ENCODE measurements around the gene ZNF511. TPM values are rescaled to one million over a fixed set of nuclear protein-coding genes. Genes with fewer than 3 reads are reported as not detected.
A peak's percentile ranks its signal among the peaks of the same experiment; 100 is the strongest.

Gene ZNF511
- total and polyA plus RNA-seq, 10 donors: 26.3 to 50.6 (median 30.5) TPM

DNA sequence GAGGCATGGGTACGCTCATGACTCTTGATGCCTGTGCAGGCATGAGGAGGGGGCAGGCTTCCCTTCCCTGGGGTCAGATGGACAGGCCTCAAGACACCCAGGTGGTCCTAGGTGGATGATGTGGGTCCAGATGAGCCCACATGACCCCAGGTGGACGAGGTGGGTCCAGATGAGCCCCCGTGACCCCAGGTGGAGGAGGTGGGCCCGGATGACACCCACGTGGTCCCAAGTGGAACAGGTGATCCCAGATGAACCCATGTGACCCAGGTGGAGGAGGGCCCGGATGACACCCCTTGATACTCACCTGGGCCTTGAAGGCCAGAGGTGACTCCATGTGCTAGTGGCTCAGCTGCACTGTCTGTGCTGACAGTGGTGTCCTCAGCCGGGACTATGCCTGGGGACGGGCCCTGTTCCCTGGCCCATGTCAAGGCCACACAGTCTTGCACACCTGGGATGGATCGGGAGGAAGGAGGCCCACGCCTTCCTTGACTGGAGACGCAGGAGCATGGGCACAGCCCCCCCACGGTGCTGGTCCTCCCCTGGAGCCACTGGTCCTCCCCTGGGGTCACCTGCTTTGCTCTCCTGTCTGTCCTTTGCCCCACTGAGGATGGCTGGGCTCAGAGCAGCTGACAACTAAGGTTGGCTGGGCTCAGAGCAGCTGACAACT lies 41.7 kb downstream of the ZNF511 start:
- Histone ChIP-seq H3K4me3 (no peak overlapping the region), H3K36me3 (peaks cover 0 to 10% (median 0%) of the 10 kb centered on the region in 6 donors), H3K27ac (no peak overlapping the region), H3K27me3 (replicated peaks in 1 of 7) (peaks cover 0 to 58% (median 21%) of the 10 kb centered on the region in 7 donors), H3K9me3 (no peaks in the 10 kb centered on the region), H3K4me1 (peaks cover 0 to 6% (median 0%) of the 10 kb centered on the region in 6 donors)
- WGBS, 5 donors: 71 to 85% (median 82%) methylated on average over 6 to 12 of the region's 12 CpGs
- intact Hi-C loops (cut with DNase I; ENCODE audit: low total_unique reads): no loop called here
- TF ChIP-seq, protein P1, sequence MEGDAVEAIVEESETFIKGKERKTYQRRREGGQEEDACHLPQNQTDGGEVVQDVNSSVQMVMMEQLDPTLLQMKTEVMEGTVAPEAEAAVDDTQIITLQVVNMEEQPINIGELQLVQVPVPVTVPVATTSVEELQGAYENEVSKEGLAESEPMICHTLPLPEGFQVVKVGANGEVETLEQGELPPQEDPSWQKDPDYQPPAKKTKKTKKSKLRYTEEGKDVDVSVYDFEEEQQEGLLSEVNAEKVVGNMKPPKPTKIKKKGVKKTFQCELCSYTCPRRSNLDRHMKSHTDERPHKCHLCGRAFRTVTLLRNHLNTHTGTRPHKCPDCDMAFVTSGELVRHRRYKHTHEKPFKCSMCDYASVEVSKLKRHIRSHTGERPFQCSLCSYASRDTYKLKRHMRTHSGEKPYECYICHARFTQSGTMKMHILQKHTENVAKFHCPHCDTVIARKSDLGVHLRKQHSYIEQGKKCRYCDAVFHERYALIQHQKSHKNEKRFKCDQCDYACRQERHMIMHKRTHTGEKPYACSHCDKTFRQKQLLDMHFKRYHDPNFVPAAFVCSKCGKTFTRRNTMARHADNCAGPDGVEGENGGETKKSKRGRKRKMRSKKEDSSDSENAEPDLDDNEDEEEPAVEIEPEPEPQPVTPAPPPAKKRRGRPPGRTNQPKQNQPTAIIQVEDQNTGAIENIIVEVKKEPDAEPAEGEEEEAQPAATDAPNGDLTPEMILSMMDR (IDR thresholded peaks at IDR 0.05 in 8 of 11, conservative IDR thresholded peaks at IDR 0.05 in 3 of 11): no peak
- peak in 1 of 3 donors; percentile 24 for TF ChIP-seq POLR2AphosphoS5 (IDR thresholded peaks at IDR 0.05)
- no peak for DNase-seq

DNA sequence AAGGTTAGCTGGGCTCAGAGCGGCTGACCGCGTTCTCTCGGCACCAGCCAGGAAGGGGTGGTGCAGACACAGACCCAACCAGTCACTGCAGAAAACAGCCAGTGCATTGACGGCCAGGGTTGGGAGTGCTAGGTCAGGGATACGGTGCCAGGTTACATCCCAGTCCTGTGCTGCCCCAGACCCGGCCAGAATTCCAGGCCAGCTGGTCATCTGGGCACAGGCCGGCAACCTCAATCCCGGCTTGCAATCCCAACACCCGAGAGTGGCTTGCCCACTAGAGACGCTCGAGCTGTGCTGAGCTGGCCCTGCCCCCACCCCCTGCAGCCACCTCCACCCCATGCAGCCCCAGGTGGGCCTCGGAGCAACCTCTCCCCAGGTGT lies 42.2 kb downstream of the ZNF511 start:
- Histone ChIP-seq H3K4me1 (peaks cover 0 to 11% (median 2%) of the 10 kb centered on the region in 6 donors), H3K4me3 (no peak overlapping the region), H3K36me3 (peaks cover 0 to 15% (median 0%) of the 10 kb centered on the region in 6 donors), H3K9me3 (no peaks in the 10 kb centered on the region), H3K27ac (no peak overlapping the region), H3K27me3 (replicated peaks in 1 of 7) (peaks cover 0 to 53% (median 21%) of the 10 kb centered on the region in 7 donors)
- intact Hi-C loops (cut with DNase I; ENCODE audit: low total_unique reads): no loop called here
- TF ChIP-seq POLR2A (IDR thresholded peaks at IDR 0.05) (no peak), POLR2AphosphoS5 (IDR thresholded peaks at IDR 0.05) (no peak)
- TF ChIP-seq, protein P1 (IDR thresholded peaks at IDR 0.05 in 8 of 11, conservative IDR thresholded peaks at IDR 0.05 in 3 of 11): no peak
- no peak for DNase-seq
- 38 to 54% (median 47%) methylated on average over 13 of the region's 13 CpGs; no CpG with 5 or more reads in 1 of the 5 donors for WGBS, 5 donors

DNA sequence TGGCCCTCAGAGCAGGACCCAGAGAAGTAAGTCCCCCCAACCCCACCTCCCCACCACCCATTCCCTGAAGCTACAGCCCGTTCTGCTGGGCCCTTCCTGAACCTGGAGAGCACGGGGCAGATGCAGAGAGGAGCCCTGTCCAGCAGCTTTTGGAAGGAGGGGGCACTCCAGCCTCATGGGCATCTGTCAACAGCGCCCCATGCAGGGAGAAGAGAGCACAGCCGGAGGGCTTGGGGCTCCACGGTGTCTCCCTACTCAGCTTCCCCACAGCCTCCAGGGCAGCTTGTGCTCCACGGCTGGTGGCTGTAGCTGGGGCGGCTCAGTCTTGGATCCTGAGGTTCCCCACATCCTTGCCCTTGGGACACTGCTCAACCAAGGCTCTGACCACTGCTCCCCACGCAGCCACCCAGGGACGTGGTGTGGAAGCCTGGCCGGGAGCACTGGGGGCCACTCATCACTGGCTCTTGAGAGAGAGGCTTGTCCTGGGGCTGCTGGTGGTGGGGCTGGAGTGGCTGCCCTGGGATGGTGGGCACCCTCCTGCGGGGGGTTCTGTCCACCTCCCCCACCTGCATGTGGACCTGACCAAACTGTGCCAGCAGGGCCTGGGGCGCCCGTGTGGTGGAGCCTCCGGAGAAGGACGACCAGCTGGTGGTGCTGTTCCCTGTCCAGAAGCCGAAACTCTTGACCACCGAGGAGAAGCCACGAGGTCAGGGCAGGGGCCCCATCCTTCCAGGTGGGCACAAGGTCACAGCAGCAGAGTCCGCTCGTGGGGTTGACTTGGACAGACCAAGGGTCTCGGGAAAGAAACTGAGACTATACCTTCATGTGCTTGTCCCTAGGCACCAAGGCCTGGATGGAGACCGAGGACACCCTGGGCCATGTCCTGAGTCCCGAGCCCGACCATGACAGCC lies 42.9 kb downstream of the ZNF511 start:
- peaks cover 0 to 46% (median 15%) of the 10 kb centered on the region in 7 donors for H3K27me3 ChIP-seq (replicated peaks in 1 of 7)
- H3K36me3 ChIP-seq: peaks cover 0 to 18% (median 0%) of the 10 kb centered on the region in 6 donors
- TF ChIP-seq, protein P1 (IDR thresholded peaks at IDR 0.05 in 8 of 11, conservative IDR thresholded peaks at IDR 0.05 in 3 of 11): no peak
- peak in 1 of 3 donors; percentile 52 for TF ChIP-seq POLR2AphosphoS5 (IDR thresholded peaks at IDR 0.05)
- no peak for TF ChIP-seq POLR2A (IDR thresholded peaks at IDR 0.05)
- 65 to 72% (median 67%) methylated on average over 15 to 24 of the region's 24 CpGs for WGBS, 5 donors
- no peak for DNase-seq
- H3K4me1 ChIP-seq: peaks cover 4 to 18% (median 9%) of the 10 kb centered on the region in 6 donors
- H3K9me3 ChIP-seq: no peaks in the 10 kb centered on the region
- H3K27ac ChIP-seq: no peak overlapping the region
- no peak overlapping the region for H3K4me3 ChIP-seq
- intact Hi-C loops (cut with DNase I; ENCODE audit: low total_unique reads): no loop called here
